Stimulated activated CD4-positive, alpha-beta T cell treated with anti-CD3 and anti-CD28 coated beads, TNF-alpha, amount 100 ng/mL, for 48 hours (primary cell): ENCODE measurements around the gene ME3.

Source experiments
- DNase-seq, 3 donors: peaks; one replicate each; pipeline ENCODE4 v3.0.0-alpha.2; 2020; ENCODE audit warnings: low read depth in 3 of 3

Gene ME3

GRCh38 chr11:86490582-86490981 lies 181.8 kb downstream of the ME3 start:
- no peak for DNase-seq

GRCh38 chr11:86489442-86489841 lies 183.0 kb downstream of the ME3 start:
- no peak for DNase-seq

GRCh38 chr11:86488553-86488952 lies 183.9 kb downstream of the ME3 start:
- no peak for DNase-seq

- DNase-seq, result no peak
Observed at GRCh38 chr11:86487671-86488070, 184.7 kb downstream of the ME3 start.

- no peak for DNase-seq
Observed at GRCh38 chr11:86486261-86487030, 186.0 kb downstream of the ME3 start.

- DNase-seq, result no peak
Observed at GRCh38 chr11:86484795-86485166, 187.6 kb downstream of the ME3 start.

- DNase-seq, result no peak
Observed at GRCh38 chr11:86483940-86484794, 188.2 kb downstream of the ME3 start.

- DNase-seq, result no peak
Observed at GRCh38 chr11:86483610-86483939, 188.8 kb downstream of the ME3 start.

- no peak for DNase-seq
Observed at GRCh38 chr11:86482692-86483091, 189.7 kb downstream of the ME3 start.

GRCh38 chr11:86481399-86481798 lies 191.0 kb downstream of the ME3 start:
- DNase-seq, result no peak

GRCh38 chr11:86478348-86478747 lies 194.1 kb downstream of the ME3 start:
- DNase-seq, result no peak

GRCh38 chr11:86477495-86478155 lies 194.8 kb downstream of the ME3 start:
- no peak for DNase-seq

- no peak for DNase-seq
Observed at GRCh38 chr11:86476109-86476861, 196.1 kb downstream of the ME3 start.

GRCh38 chr11:86475027-86475426 lies 197.4 kb downstream of the ME3 start:
- no peak for DNase-seq

- DNase-seq, result no peak
Observed at GRCh38 chr11:86473991-86474833, 198.2 kb downstream of the ME3 start.

GRCh38 chr11:86469491-86470388 lies 202.7 kb downstream of the ME3 start:
- DNase-seq, result no peak

GRCh38 chr11:86468169-86468568 lies 204.2 kb downstream of the ME3 start:
- DNase-seq, result no peak

- no peak for DNase-seq
Observed at GRCh38 chr11:86464509-86465221, 207.8 kb downstream of the ME3 start.

GRCh38 chr11:86463955-86464354 lies 208.5 kb downstream of the ME3 start:
- DNase-seq, result no peak
